Activated CD4-positive, alpha-beta T cell treated with anti-CD3 and anti-CD28 coated beads for 36 hours (primary cell): ENCODE measurements around the gene CRIP2. TPM values are rescaled to one million over a fixed set of nuclear protein-coding genes. Genes with fewer than 3 reads are reported as not detected.

Source experiments
- ATAC-seq: fragments of 200-7000 bp; cut with Tn5 transposase; one replicate; pipeline ENCODE4 v1.10.0; 2021; ENCODE audit warnings: mild to moderate bottlenecking, moderate library complexity
- CTCF ChIA-PET: fragments of 350-600 bp; sonication (Branson Sonifier 250); formaldehyde crosslinking; loops from one replicate; lab custom pipeline; 2021; ENCODE audit warnings: antibody characterized with exemption; lab: Charles Lee
- POLR2A ChIA-PET: fragments of 350-600 bp; sonication (Branson Sonifier 250); formaldehyde crosslinking; loops from one replicate; lab custom pipeline; 2021; ENCODE audit warnings: antibody characterized with exemption, inconsistent platforms; lab: Charles Lee
- DNase-seq: peaks from one replicate; pipeline ENCODE4 v3.0.0-alpha.2; 2020
- H3K27ac Mint-ChIP-seq: one replicate; pipeline ENCODE4 v1.8.0; 2021; ENCODE audit warnings: mixed read lengths
- H3K27me3 Mint-ChIP-seq: one replicate; pipeline ENCODE4 v1.8.0; 2021; ENCODE audit warnings: mixed read lengths
- H3K36me3 Mint-ChIP-seq: one replicate; pipeline ENCODE4 v1.8.0; 2021; ENCODE audit warnings: low read depth, mixed read lengths
- H3K4me1 Mint-ChIP-seq: one replicate; pipeline ENCODE4 v1.8.0; 2021; ENCODE audit warnings: mixed read lengths
- H3K4me3 Mint-ChIP-seq: one replicate; pipeline ENCODE4 v1.8.0; 2021; ENCODE audit warnings: mild to moderate bottlenecking, moderate library complexity, mixed read lengths
- H3K9me3 Mint-ChIP-seq: one replicate; pipeline ENCODE4 v1.8.0; 2021; ENCODE audit warnings: low read depth, mixed read lengths
- intact Hi-C, 2 experiments: fragments of 100-400 bp; cut with DNase I in 1 of 2; cut with micrococcal nuclease in 1 of 2; formaldehyde crosslinking; loops; one replicate each; pipeline versions ENCODE4 v1.14.2 to v1.15.1; 2022 to 2024; cut with DNase I, micrococcal nuclease
- total RNA-seq, 2 experiments: library from RNA; stranded (reverse); gene quantifications; one replicate each; pipeline ENCODE4 v1.2.3, GENCODE V29; 2021

Gene CRIP2
- total RNA-seq, 2 experiments from 2014 or later, result 1.1 to 1.2 TPM

GRCh38 chr14:105480199-105480746 is 5.7 kb downstream of the CRIP2 start:
- no peak overlapping the region for H3K27ac Mint-ChIP-seq
- H3K9me3 Mint-ChIP-seq, result no peaks in the 10 kb centered on the region
- H3K36me3 Mint-ChIP-seq, result no peaks in the 10 kb centered on the region
- H3K4me3 Mint-ChIP-seq, result no peak overlapping the region
- ChIA-PET POLR2A (interaction anchor here (1.3 kb wide), 1 partner anchor 10 kb away, joined by 12 read pairs; no protein-coding TSS in a partner anchor), CTCF (interaction anchor here (0.6 to 2.9 kb wide), 9 partner anchors 10 to 154 kb away, joined by 3 to 55 read pairs (median 5); partner anchors contain the start of gene TEDC1)
- peaks cover 5% of the 10 kb centered on the region for H3K27me3 Mint-ChIP-seq
- H3K4me1 Mint-ChIP-seq, result peaks cover 41% of the 10 kb centered on the region
- intact Hi-C loops, result loop anchor here (2.0 to 10.0 kb wide), 5 partner anchors 49 to 415 kb away; partner anchors contain the start of genes BRF1 (in 1 of the 2), GPR132 (in 1 of the 2) and TEX22 (in 1 of the 2)
- DNase-seq, result no peak
- no peak for ATAC-seq

- intact Hi-C loops, result loop anchor here (1.0 to 10.0 kb wide), 6 partner anchors 9 to 416 kb away; partner anchors contain the start of genes BRF1 (in 1 of the 2), GPR132 (in 1 of the 2) and TEX22 (in 1 of the 2)
Observed at GRCh38 chr14:105480807-105481801, 6.5 kb downstream of the CRIP2 start.

GRCh38 chr14:105481886-105482457 is 7.4 kb downstream of the CRIP2 start:
- H3K4me1 Mint-ChIP-seq, result peaks cover 51% of the 10 kb centered on the region
- H3K4me3 Mint-ChIP-seq, result peak overlapping the region; percentile 62
- ATAC-seq, result peak; percentile 73

More at GRCh38 chr14:105480807-105481801, 6.5 kb downstream of the CRIP2 start:
- ChIA-PET CTCF (interaction anchor here (0.6 to 2.9 kb wide), 12 partner anchors 10 to 443 kb away, joined by 3 to 55 read pairs (median 3); partner anchors contain the start of gene TEDC1), POLR2A (interaction anchor here (1.0 to 1.3 kb wide), 4 partner anchors 9 to 181 kb away, joined by 3 to 12 read pairs (median 6); partner anchors contain the start of gene BRF1)
- Mint-ChIP-seq H3K9me3 (no peaks in the 10 kb centered on the region), H3K27me3 (peaks cover 5% of the 10 kb centered on the region), H3K4me1 (peaks cover 48% of the 10 kb centered on the region), H3K27ac (peak overlapping the region; percentile 87), H3K4me3 (peak overlapping the region; percentile 62), H3K36me3 (no peaks in the 10 kb centered on the region)
- DNase-seq (peak; percentile 95), ATAC-seq (peak; percentile 69)

GRCh38 chr14:105482486-105483110 is 8.0 kb downstream of the CRIP2 start:
- ATAC-seq, result no peak
- Mint-ChIP-seq H3K9me3 (no peaks in the 10 kb centered on the region), H3K36me3 (no peaks in the 10 kb centered on the region), H3K4me1 (peaks cover 46% of the 10 kb centered on the region), H3K4me3 (no peak overlapping the region), H3K27me3 (peaks cover 5% of the 10 kb centered on the region), H3K27ac (peak overlapping the region; percentile 94)
- ChIA-PET POLR2A (interaction anchor here (0.6 to 1.1 kb wide), 4 partner anchors 7 to 46 kb away, joined by 3 to 8 read pairs (median 5); no protein-coding TSS in a partner anchor), CTCF (interaction anchor here (1.1 to 2.9 kb wide), 2 partner anchors 8 to 112 kb away, joined by 4 to 55 read pairs; partner anchors contain the start of gene TEDC1)
- DNase-seq, result no peak
- intact Hi-C loops, result loop anchor here in 1 of 2 experiments (1.0 to 10.0 kb wide), 2 partner anchors 8 to 418 kb away; partner anchors contain the start of gene GPR132

More at GRCh38 chr14:105481886-105482457, 7.4 kb downstream of the CRIP2 start:
- intact Hi-C loops, result loop anchor here (1.0 to 10.0 kb wide), 6 partner anchors 8 to 417 kb away; partner anchors contain the start of genes BRF1 (in 1 of the 2), GPR132 (in 1 of the 2) and TEX22 (in 1 of the 2)
- ChIA-PET POLR2A (interaction anchor here (0.6 to 1.1 kb wide), 5 partner anchors 8 to 182 kb away, joined by 3 to 8 read pairs (median 3); partner anchors contain the start of gene BRF1), CTCF (interaction anchor here (1.1 to 2.9 kb wide), 4 partner anchors 9 to 111 kb away, joined by 3 to 55 read pairs (median 6); partner anchors contain the start of gene TEDC1)
- Mint-ChIP-seq H3K27ac (peak overlapping the region; percentile 94), H3K36me3 (no peaks in the 10 kb centered on the region), H3K9me3 (no peaks in the 10 kb centered on the region), H3K27me3 (peaks cover 5% of the 10 kb centered on the region)
- DNase-seq, result peak; percentile 97

- no peaks in the 10 kb centered on the region for H3K9me3 Mint-ChIP-seq
- H3K27ac Mint-ChIP-seq, result no peak overlapping the region
- H3K36me3 Mint-ChIP-seq, result no peaks in the 10 kb centered on the region
- no peak for ATAC-seq
- ChIA-PET POLR2A (no interaction called here), CTCF (interaction anchor here (0.6 to 1.1 kb wide), 2 partner anchors 65 to 113 kb away, joined by 3 to 4 read pairs; no protein-coding TSS in a partner anchor)
- DNase-seq, result peak; percentile 20
- H3K4me1 Mint-ChIP-seq, result peaks cover 48% of the 10 kb centered on the region
- intact Hi-C loops, result loop anchor here in 1 of 2 experiments (10.0 kb wide), 1 partner anchor 419 kb away; the partner anchor contains the start of gene GPR132
- H3K27me3 Mint-ChIP-seq, result peaks cover 5% of the 10 kb centered on the region
- no peak overlapping the region for H3K4me3 Mint-ChIP-seq
Observed at GRCh38 chr14:105483300-105484068, 8.9 kb downstream of the CRIP2 start.

- ATAC-seq (no peak), DNase-seq (peak; percentile 63)
- H3K27ac Mint-ChIP-seq, result peak overlapping the region; percentile 67
- no peak overlapping the region for H3K4me3 Mint-ChIP-seq
- intact Hi-C loops, result loop anchor here in 1 of 2 experiments (10.0 kb wide), 1 partner anchor 420 kb away; the partner anchor contains the start of gene GPR132
- peaks cover 55% of the 10 kb centered on the region for H3K4me1 Mint-ChIP-seq
- CTCF ChIA-PET, result no interaction called here
- POLR2A ChIA-PET, result no interaction called here
- H3K27me3 Mint-ChIP-seq, result peaks cover 5% of the 10 kb centered on the region
- peaks cover under 1% of the 10 kb centered on the region for H3K36me3 Mint-ChIP-seq
- no peaks in the 10 kb centered on the region for H3K9me3 Mint-ChIP-seq
Observed at GRCh38 chr14:105484069-105484996, 9.7 kb downstream of the CRIP2 start.

GRCh38 chr14:105484997-105485393 is 10.4 kb downstream of the CRIP2 start:
- peaks cover 53% of the 10 kb centered on the region for H3K4me1 Mint-ChIP-seq
- no peak overlapping the region for H3K27ac Mint-ChIP-seq
- H3K27me3 Mint-ChIP-seq, result peaks cover under 1% of the 10 kb centered on the region
- peaks cover 1% of the 10 kb centered on the region for H3K36me3 Mint-ChIP-seq
- DNase-seq, result no peak
- POLR2A ChIA-PET, result no interaction called here
- H3K4me3 Mint-ChIP-seq, result no peak overlapping the region
- CTCF ChIA-PET, result interaction anchor here (0.7 kb wide), 1 partner anchor 1055 kb away, joined by 3 read pairs; no protein-coding TSS in a partner anchor
- no peak for ATAC-seq
- H3K9me3 Mint-ChIP-seq, result no peaks in the 10 kb centered on the region
- intact Hi-C loops, result loop anchor here in 1 of 2 experiments (10.0 kb wide), 1 partner anchor 420 kb away; the partner anchor contains the start of gene GPR132

- H3K27me3 Mint-ChIP-seq, result no peaks in the 10 kb centered on the region
- peak; percentile 71 for DNase-seq
- H3K9me3 Mint-ChIP-seq, result no peaks in the 10 kb centered on the region
- ATAC-seq, result no peak
- ChIA-PET CTCF (interaction anchor here (0.7 to 1.4 kb wide), 2 partner anchors 114 to 1055 kb away, joined by 3 to 4 read pairs; no protein-coding TSS in a partner anchor), POLR2A (no interaction called here)
- no peak overlapping the region for H3K4me3 Mint-ChIP-seq
- peaks cover 53% of the 10 kb centered on the region for H3K4me1 Mint-ChIP-seq
- peak overlapping the region; percentile 42 for H3K27ac Mint-ChIP-seq
- intact Hi-C loops, result loop anchor here in 1 of 2 experiments (10.0 kb wide), 1 partner anchor 421 kb away; the partner anchor contains the start of gene GPR132
- peaks cover 1% of the 10 kb centered on the region for H3K36me3 Mint-ChIP-seq
Observed at GRCh38 chr14:105485739-105486162, 11.1 kb downstream of the CRIP2 start.
